ENCODE measurements around the gene LMAN1.

LMAN1 gene

GRCh38 chr18:59379772-59380522 lies 20.9 kb upstream of the LMAN1 start:
- DNase-seq, result no peak
- H3K9me3 Mint-ChIP-seq, result no peaks in the 10 kb centered on the region
- H3K27me3 Mint-ChIP-seq, result peaks cover 36% of the 10 kb centered on the region
- H3K4me1 Mint-ChIP-seq, result peaks cover 26% of the 10 kb centered on the region
- no peak overlapping the region for H3K4me3 Mint-ChIP-seq
- no peak overlapping the region for H3K27ac Mint-ChIP-seq
- ATAC-seq, result no peak

GRCh38 chr18:59377613-59378337 lies 18.7 kb upstream of the LMAN1 start:
- peak overlapping the region; percentile 1 to 38 for H3K4me3 Mint-ChIP-seq
- peaks cover 35% of the 10 kb centered on the region for H3K4me1 Mint-ChIP-seq
- H3K27me3 Mint-ChIP-seq, result peaks cover 48% of the 10 kb centered on the region
- ATAC-seq (peak; percentile 67), DNase-seq (no peak)
- no peaks in the 10 kb centered on the region for H3K9me3 Mint-ChIP-seq
- peak overlapping the region in 1 of 2 donors; percentile 68 for H3K27ac Mint-ChIP-seq

- H3K4me1 Mint-ChIP-seq, result peaks cover 35% of the 10 kb centered on the region
- no peak overlapping the region for H3K27ac Mint-ChIP-seq
- ATAC-seq (no peak), DNase-seq (no peak)
- H3K4me3 Mint-ChIP-seq, result no peak overlapping the region
- H3K9me3 Mint-ChIP-seq, result no peaks in the 10 kb centered on the region
- peaks cover 48% of the 10 kb centered on the region for H3K27me3 Mint-ChIP-seq
These were observed 17.4 kb upstream of the LMAN1 start for GRCh38 chr18:59376351-59376935.

GRCh38 chr18:59374128-59374527 lies 15.1 kb upstream of the LMAN1 start:
- peaks cover 31% of the 10 kb centered on the region for H3K4me1 Mint-ChIP-seq
- ATAC-seq, result no peak
- peaks cover 36% of the 10 kb centered on the region for H3K27me3 Mint-ChIP-seq

GRCh38 chr18:59372975-59373374 lies 13.9 kb upstream of the LMAN1 start:
- peaks cover 29% of the 10 kb centered on the region for H3K27me3 Mint-ChIP-seq
- H3K4me3 Mint-ChIP-seq, result no peak overlapping the region
- ATAC-seq, result no peak
- H3K9me3 Mint-ChIP-seq, result no peaks in the 10 kb centered on the region
- DNase-seq, result no peak
- H3K27ac Mint-ChIP-seq, result no peak overlapping the region
- peaks cover 20% of the 10 kb centered on the region for H3K4me1 Mint-ChIP-seq

More at GRCh38 chr18:59374128-59374527, 15.1 kb upstream of the LMAN1 start:
- no peaks in the 10 kb centered on the region for H3K9me3 Mint-ChIP-seq
- H3K4me3 Mint-ChIP-seq, result no peak overlapping the region
- H3K27ac Mint-ChIP-seq, result no peak overlapping the region
- DNase-seq, result no peak

GRCh38 chr18:59360381-59360780 lies 1.3 kb upstream of the LMAN1 start:
- H3K27ac Mint-ChIP-seq, result no peak overlapping the region

GRCh38 chr18:59359576-59359952 lies 499 bp upstream of the LMAN1 start:
- Mint-ChIP-seq H3K9me3 (no peaks in the 10 kb centered on the region), H3K4me3 (peak overlapping the region; percentile 84 to 94), H3K27me3 (no peaks in the 10 kb centered on the region), H3K4me1 (peaks cover 16% of the 10 kb centered on the region), H3K27ac (no peak overlapping the region)
- ATAC-seq (peak; percentile 5), DNase-seq (no peak)

More at GRCh38 chr18:59360381-59360780, 1.3 kb upstream of the LMAN1 start:
- DNase-seq (no peak), ATAC-seq (no peak)
- no peaks in the 10 kb centered on the region for H3K9me3 Mint-ChIP-seq
- H3K27me3 Mint-ChIP-seq, result no peaks in the 10 kb centered on the region
- peaks cover 16% of the 10 kb centered on the region for H3K4me1 Mint-ChIP-seq
- H3K4me3 Mint-ChIP-seq, result no peak overlapping the region

- Mint-ChIP-seq H3K4me3 (peak overlapping the region; percentile 84 to 94), H3K27ac (peak overlapping the region; percentile 90 to 97), H3K27me3 (no peaks in the 10 kb centered on the region), H3K9me3 (no peaks in the 10 kb centered on the region), H3K4me1 (peaks cover 17% of the 10 kb centered on the region)
- ATAC-seq (no peak), DNase-seq (no peak)
These were observed 702 bp downstream of the LMAN1 start for GRCh38 chr18:59358414-59358711.

GRCh38 chr18:59357928-59358327 lies 1.1 kb downstream of the LMAN1 start:
- no peaks in the 10 kb centered on the region for H3K27me3 Mint-ChIP-seq
- H3K4me3 Mint-ChIP-seq, result peak overlapping the region; percentile 84 to 94
- peak overlapping the region; percentile 87 to 97 for H3K27ac Mint-ChIP-seq
- peaks cover 21% of the 10 kb centered on the region for H3K4me1 Mint-ChIP-seq
- ATAC-seq (no peak), DNase-seq (no peak)
- H3K9me3 Mint-ChIP-seq, result no peaks in the 10 kb centered on the region

GRCh38 chr18:59354731-59355130 lies 4.3 kb downstream of the LMAN1 start:
- peak overlapping the region in 1 of 2 donors; percentile 15 for H3K27ac Mint-ChIP-seq
- ATAC-seq (no peak), DNase-seq (no peak)
- H3K9me3 Mint-ChIP-seq, result no peaks in the 10 kb centered on the region
- no peaks in the 10 kb centered on the region for H3K27me3 Mint-ChIP-seq
- H3K4me3 Mint-ChIP-seq, result no peak overlapping the region
- peaks cover 32% of the 10 kb centered on the region for H3K4me1 Mint-ChIP-seq

GRCh38 chr18:59353079-59353680 lies 5.9 kb downstream of the LMAN1 start:
- ATAC-seq, result no peak
- Mint-ChIP-seq H3K4me1 (peaks cover 32% of the 10 kb centered on the region), H3K4me3 (no peak overlapping the region), H3K27ac (peak overlapping the region in 1 of 2 donors; percentile 30), H3K9me3 (no peaks in the 10 kb centered on the region), H3K27me3 (no peaks in the 10 kb centered on the region)
- no peak for DNase-seq

GRCh38 chr18:59352250-59352855 lies 6.7 kb downstream of the LMAN1 start:
- H3K27me3 Mint-ChIP-seq, result no peaks in the 10 kb centered on the region
- peak overlapping the region; percentile 29 to 72 for H3K27ac Mint-ChIP-seq
- H3K4me1 Mint-ChIP-seq, result peaks cover 31% of the 10 kb centered on the region
- no peaks in the 10 kb centered on the region for H3K9me3 Mint-ChIP-seq
- DNase-seq (no peak), ATAC-seq (peak; percentile 69)
- no peak overlapping the region for H3K4me3 Mint-ChIP-seq

- no peaks in the 10 kb centered on the region for H3K27me3 Mint-ChIP-seq
- H3K4me1 Mint-ChIP-seq, result peaks cover 47% of the 10 kb centered on the region
- peaks cover 12 to 16% of the 10 kb centered on the region in 2 donors for H3K9me3 Mint-ChIP-seq
- DNase-seq (no peak), ATAC-seq (no peak)
- no peak overlapping the region for H3K27ac Mint-ChIP-seq
- H3K4me3 Mint-ChIP-seq, result no peak overlapping the region
These were observed 13.5 kb downstream of the LMAN1 start for GRCh38 chr18:59345556-59345955.

GRCh38 chr18:59344996-59345395 lies 14.1 kb downstream of the LMAN1 start:
- Mint-ChIP-seq H3K27me3 (no peaks in the 10 kb centered on the region), H3K4me1 (peaks cover 53% of the 10 kb centered on the region), H3K9me3 (peaks cover 12 to 16% of the 10 kb centered on the region in 2 donors), H3K4me3 (no peak overlapping the region), H3K27ac (no peak overlapping the region)
- ATAC-seq (no peak), DNase-seq (no peak)

GRCh38 chr18:59343926-59344325 lies 15.1 kb downstream of the LMAN1 start:
- no peaks in the 10 kb centered on the region for H3K27me3 Mint-ChIP-seq
- H3K27ac Mint-ChIP-seq, result no peak overlapping the region
- no peak for DNase-seq
- H3K9me3 Mint-ChIP-seq, result peaks cover 12 to 16% of the 10 kb centered on the region in 2 donors
- no peak overlapping the region for H3K4me3 Mint-ChIP-seq
- ATAC-seq, result no peak
- H3K4me1 Mint-ChIP-seq, result peaks cover 57% of the 10 kb centered on the region

All from stimulated activated naive CD8-positive, alpha-beta T cell treated with anti-CD3 and anti-CD28 coated beads, Interleukin-15, amount 100 ng/mL, for 72 hours (primary cell).